PC-3 (cell line): Measurements from ENCODE around the gene CUTA.

Experiments
- CTCF ChIP-seq: fragments of 300-600 bp; sonication (generic); conservative IDR thresholded peaks from 2 replicates; pipeline ENCODE4 v1.5.1; 2017; ENCODE audit warnings: antibody characterized with exemption, low read depth, mild to moderate bottlenecking, low read length
- EZH2phosphoT487 ChIP-seq: fragments of 300-600 bp; sonication (generic); IDR thresholded peaks from 2 replicates; pipeline ENCODE4 v1.6.1; 2018; ENCODE audit warnings: mild to moderate bottlenecking, antibody characterized with exemption, low read length, borderline replicate concordance

DNA sequence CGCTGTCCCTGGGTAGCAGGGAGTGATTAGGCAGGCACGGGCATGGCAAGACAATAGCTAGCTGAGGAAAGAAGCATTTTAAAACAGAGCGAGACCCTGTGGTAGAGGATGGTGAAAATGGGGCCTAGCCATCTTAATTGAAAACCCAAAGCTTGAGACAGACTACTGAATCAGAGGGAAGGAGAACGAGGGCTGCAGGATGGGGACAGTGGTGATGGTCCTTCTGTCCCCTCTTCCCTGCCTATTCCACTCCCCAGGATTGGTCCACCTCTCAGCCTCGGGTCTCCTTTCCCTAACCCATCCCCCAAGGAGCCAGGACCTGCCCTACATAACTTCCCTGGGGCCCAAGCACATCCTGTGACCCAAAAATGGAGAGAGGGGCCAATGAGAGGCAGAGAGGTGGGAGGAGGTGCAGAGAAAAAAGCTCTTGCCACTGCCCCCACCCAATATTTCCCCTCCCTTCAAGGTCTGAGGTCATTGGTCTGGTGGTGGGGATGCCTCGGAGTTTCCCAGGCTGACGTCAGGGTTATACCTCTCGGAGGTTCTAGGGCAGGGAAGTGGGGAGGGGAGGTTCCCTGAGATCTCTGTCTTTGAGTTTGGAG, 884 bp upstream of the CUTA start:
- no peak; the same call in 1 of the 2 replicates for TF ChIP-seq CTCF
- no peak for TF ChIP-seq EZH2phosphoT487
